SK-N-MC (cell line): Measurements from ENCODE around the gene CGGBP1.

Experiments used
- EZH2 ChIP-seq: fragments of 200-600 bp; sonication (generic); IDR thresholded peaks from one replicate; pipeline ENCODE4 v1.6.1; 2017; ENCODE audit warnings: antibody characterized with exemption
- POLR2AphosphoS5 ChIP-seq: IDR thresholded peaks from 2 replicates; pipeline ENCODE4 v1.6.1; 2012; ENCODE audit warnings: mild to moderate bottlenecking, low read depth, low read length, borderline replicate concordance

DNA sequence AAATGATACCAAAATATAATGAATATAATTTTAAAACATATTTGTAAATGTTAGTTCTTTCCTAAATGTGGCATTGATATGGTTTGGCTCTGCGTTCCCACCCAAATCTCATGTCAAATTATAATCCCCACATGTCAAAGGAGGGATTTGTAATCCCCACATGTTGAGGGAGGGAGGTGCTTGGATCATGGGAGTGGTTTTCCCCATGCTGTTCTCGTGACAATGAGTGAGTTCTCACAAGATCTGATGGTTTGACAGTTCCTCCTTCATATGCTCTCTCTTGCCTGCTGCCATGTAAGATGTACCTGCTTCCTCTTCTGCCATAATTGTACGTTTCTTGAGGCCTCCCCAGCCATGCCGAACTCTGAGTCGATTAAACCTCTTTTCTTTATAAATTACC, 12.0 kb downstream of the CGGBP1 start:
- TF ChIP-seq POLR2AphosphoS5: no peak
- TF ChIP-seq EZH2: no peak
